IPS-15b (cell line): ENCODE measurements around the gene SCP2.

Source experiments
- H3K27me3 ChIP-seq: one replicate; pipeline ENCODE4 v1.6.1; 2013; ENCODE audit warnings: low read length; ENCODE audit not compliant: control insufficient read depth, insufficient read depth
- H3K36me3 ChIP-seq: one replicate; pipeline ENCODE4 v1.6.1; 2013; ENCODE audit warnings: low read length; ENCODE audit not compliant: control insufficient read depth, insufficient read depth
- H3K4me1 ChIP-seq: one replicate; pipeline ENCODE4 v1.6.1; 2013; ENCODE audit warnings: mild to moderate bottlenecking, low read length; ENCODE audit not compliant: control insufficient read depth, insufficient read depth
- H3K4me3 ChIP-seq: one replicate; pipeline ENCODE4 v1.5.1; 2013; ENCODE audit warnings: low read depth, low read length
- H3K9ac ChIP-seq: one replicate; pipeline ENCODE4 v1.6.1; 2013; ENCODE audit warnings: low read depth, mild to moderate bottlenecking, low read length
- H3K9me3 ChIP-seq: one replicate; pipeline ENCODE4 v1.6.1; 2013; ENCODE audit warnings: mild to moderate bottlenecking, low read length; ENCODE audit not compliant: control insufficient read depth, insufficient read depth

The SCP2 gene

GRCh38 chr1:53073868-53074311 is 146.8 kb downstream of the SCP2 start:
- H3K4me1 ChIP-seq: no peaks in the 10 kb centered on the region
- H3K4me3 ChIP-seq: no peak overlapping the region
- H3K36me3 ChIP-seq: no peaks in the 10 kb centered on the region
- no peaks in the 10 kb centered on the region for H3K27me3 ChIP-seq
- no peaks in the 10 kb centered on the region for H3K9me3 ChIP-seq
- no peak overlapping the region for H3K9ac ChIP-seq

- no peaks in the 10 kb centered on the region for H3K9me3 ChIP-seq
- H3K4me1 ChIP-seq: no peaks in the 10 kb centered on the region
- no peaks in the 10 kb centered on the region for H3K36me3 ChIP-seq
- no peak overlapping the region for H3K9ac ChIP-seq
- no peak overlapping the region for H3K4me3 ChIP-seq
- no peaks in the 10 kb centered on the region for H3K27me3 ChIP-seq
Measured at GRCh38 chr1:53074313-53075154, 147.5 kb downstream of the SCP2 start.

GRCh38 chr1:53075206-53075605 is 148.1 kb downstream of the SCP2 start:
- H3K27me3 ChIP-seq: no peaks in the 10 kb centered on the region
- no peaks in the 10 kb centered on the region for H3K9me3 ChIP-seq
- H3K4me1 ChIP-seq: no peaks in the 10 kb centered on the region
- H3K9ac ChIP-seq: no peak overlapping the region
- H3K36me3 ChIP-seq: no peaks in the 10 kb centered on the region
- H3K4me3 ChIP-seq: no peak overlapping the region

- Histone ChIP-seq H3K4me1 (no peaks in the 10 kb centered on the region), H3K27me3 (no peaks in the 10 kb centered on the region), H3K9me3 (no peaks in the 10 kb centered on the region)
Measured at GRCh38 chr1:53075761-53076163, 148.7 kb downstream of the SCP2 start.

GRCh38 chr1:53076165-53076564 is 149.1 kb downstream of the SCP2 start:
- Histone ChIP-seq H3K4me1 (no peaks in the 10 kb centered on the region), H3K4me3 (no peak overlapping the region), H3K9me3 (no peaks in the 10 kb centered on the region), H3K27me3 (no peaks in the 10 kb centered on the region), H3K9ac (no peak overlapping the region), H3K36me3 (no peaks in the 10 kb centered on the region)

More at GRCh38 chr1:53075761-53076163, 148.7 kb downstream of the SCP2 start:
- H3K4me3 ChIP-seq: no peak overlapping the region
- no peak overlapping the region for H3K9ac ChIP-seq
- no peaks in the 10 kb centered on the region for H3K36me3 ChIP-seq

- H3K4me1 ChIP-seq: no peaks in the 10 kb centered on the region
- H3K9ac ChIP-seq: no peak overlapping the region
- no peaks in the 10 kb centered on the region for H3K9me3 ChIP-seq
- H3K4me3 ChIP-seq: no peak overlapping the region
- H3K36me3 ChIP-seq: no peaks in the 10 kb centered on the region
- no peaks in the 10 kb centered on the region for H3K27me3 ChIP-seq
Measured at GRCh38 chr1:53076721-53077598, 149.9 kb downstream of the SCP2 start.

GRCh38 chr1:53077599-53077965 is 150.5 kb downstream of the SCP2 start:
- Histone ChIP-seq H3K4me1 (no peaks in the 10 kb centered on the region), H3K4me3 (no peak overlapping the region), H3K36me3 (no peaks in the 10 kb centered on the region), H3K27me3 (no peaks in the 10 kb centered on the region), H3K9ac (no peak overlapping the region), H3K9me3 (no peaks in the 10 kb centered on the region)

GRCh38 chr1:53078333-53079101 is 151.4 kb downstream of the SCP2 start:
- H3K9ac ChIP-seq: no peak overlapping the region
- no peak overlapping the region for H3K4me3 ChIP-seq
- no peaks in the 10 kb centered on the region for H3K4me1 ChIP-seq
- no peaks in the 10 kb centered on the region for H3K36me3 ChIP-seq
- H3K27me3 ChIP-seq: no peaks in the 10 kb centered on the region
- H3K9me3 ChIP-seq: no peaks in the 10 kb centered on the region

GRCh38 chr1:53079251-53079650 is 152.2 kb downstream of the SCP2 start:
- Histone ChIP-seq H3K9ac (no peak overlapping the region), H3K36me3 (no peaks in the 10 kb centered on the region), H3K4me3 (no peak overlapping the region), H3K27me3 (no peaks in the 10 kb centered on the region), H3K9me3 (no peaks in the 10 kb centered on the region), H3K4me1 (no peaks in the 10 kb centered on the region)

GRCh38 chr1:53080041-53080440 is 153.0 kb downstream of the SCP2 start:
- Histone ChIP-seq H3K9ac (no peak overlapping the region), H3K4me1 (no peaks in the 10 kb centered on the region), H3K36me3 (no peaks in the 10 kb centered on the region)

GRCh38 chr1:53080769-53081168 is 153.7 kb downstream of the SCP2 start:
- no peaks in the 10 kb centered on the region for H3K4me1 ChIP-seq
- no peaks in the 10 kb centered on the region for H3K36me3 ChIP-seq
- no peak overlapping the region for H3K9ac ChIP-seq
- H3K9me3 ChIP-seq: no peaks in the 10 kb centered on the region
- H3K4me3 ChIP-seq: no peak overlapping the region
- H3K27me3 ChIP-seq: no peaks in the 10 kb centered on the region

More at GRCh38 chr1:53080041-53080440, 153.0 kb downstream of the SCP2 start:
- no peaks in the 10 kb centered on the region for H3K27me3 ChIP-seq
- no peak overlapping the region for H3K4me3 ChIP-seq
- no peaks in the 10 kb centered on the region for H3K9me3 ChIP-seq
